PFSK-1 (cell line): ENCODE results near the gene MCL1.

ENCODE experiments used
- FOXP2 ChIP-seq: optimal IDR thresholded peaks from 2 replicates; pipeline ENCODE3; 2011; ENCODE audit warnings: borderline replicate concordance, control low read depth, inconsistent platforms; ENCODE audit not compliant: insufficient read depth; ENCODE audit errors: extremely low read length, extremely low read depth
- POLR2AphosphoS5 ChIP-seq: IDR thresholded peaks from 2 replicates; pipeline ENCODE4 v1.6.1; 2012; ENCODE audit warnings: low read depth, mild to moderate bottlenecking, control low read depth, low read length, moderate library complexity
- SIN3A ChIP-seq: IDR thresholded peaks from 2 replicates; pipeline ENCODE4 v1.6.1; 2012; ENCODE audit warnings: mild to moderate bottlenecking, low read length, moderate library complexity, borderline replicate concordance; ENCODE audit not compliant: insufficient read depth
- TAF1 ChIP-seq: IDR thresholded peaks from 2 replicates; pipeline ENCODE4 v1.6.1; 2012; ENCODE audit warnings: low read length, control low read depth, borderline replicate concordance; ENCODE audit not compliant: insufficient read depth
- TF ChIP-seq, protein P1 (sequence below), 2 experiments: IDR thresholded peaks; 2 replicates each; pipeline versions ENCODE4 v1.6.1 to v1.8.0; 2011 to 2012; ENCODE audit warnings: low read depth in 2 of 2, low read length in 2 of 2, control low read depth in 1 of 2, inconsistent platforms in 1 of 2, mild to moderate bottlenecking in 1 of 2, moderate library complexity in 1 of 2; ENCODE audit not compliant: insufficient read depth in 1 of 2

Gene MCL1

DNA sequence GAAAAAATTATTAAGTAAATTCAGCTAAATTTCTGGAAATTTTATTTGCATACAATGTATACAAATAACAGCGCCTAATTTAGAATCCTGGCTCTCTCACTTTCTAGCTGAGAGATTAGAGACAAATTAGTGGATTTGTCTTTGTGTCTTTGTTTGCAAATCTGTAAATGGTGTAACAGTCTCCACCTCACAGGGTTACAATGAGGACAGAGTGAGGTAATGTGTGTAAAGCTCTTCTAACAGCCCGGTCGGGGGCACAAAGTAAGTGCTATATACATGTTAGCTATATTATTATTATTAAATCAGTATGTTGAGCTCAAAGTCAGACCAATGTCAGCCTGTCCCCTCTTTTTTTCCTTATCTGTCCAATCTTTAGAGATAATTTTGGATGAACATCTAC is 35.2 kb downstream of the MCL1 start:
- no peak for TF ChIP-seq TAF1
- TF ChIP-seq, protein P1, sequence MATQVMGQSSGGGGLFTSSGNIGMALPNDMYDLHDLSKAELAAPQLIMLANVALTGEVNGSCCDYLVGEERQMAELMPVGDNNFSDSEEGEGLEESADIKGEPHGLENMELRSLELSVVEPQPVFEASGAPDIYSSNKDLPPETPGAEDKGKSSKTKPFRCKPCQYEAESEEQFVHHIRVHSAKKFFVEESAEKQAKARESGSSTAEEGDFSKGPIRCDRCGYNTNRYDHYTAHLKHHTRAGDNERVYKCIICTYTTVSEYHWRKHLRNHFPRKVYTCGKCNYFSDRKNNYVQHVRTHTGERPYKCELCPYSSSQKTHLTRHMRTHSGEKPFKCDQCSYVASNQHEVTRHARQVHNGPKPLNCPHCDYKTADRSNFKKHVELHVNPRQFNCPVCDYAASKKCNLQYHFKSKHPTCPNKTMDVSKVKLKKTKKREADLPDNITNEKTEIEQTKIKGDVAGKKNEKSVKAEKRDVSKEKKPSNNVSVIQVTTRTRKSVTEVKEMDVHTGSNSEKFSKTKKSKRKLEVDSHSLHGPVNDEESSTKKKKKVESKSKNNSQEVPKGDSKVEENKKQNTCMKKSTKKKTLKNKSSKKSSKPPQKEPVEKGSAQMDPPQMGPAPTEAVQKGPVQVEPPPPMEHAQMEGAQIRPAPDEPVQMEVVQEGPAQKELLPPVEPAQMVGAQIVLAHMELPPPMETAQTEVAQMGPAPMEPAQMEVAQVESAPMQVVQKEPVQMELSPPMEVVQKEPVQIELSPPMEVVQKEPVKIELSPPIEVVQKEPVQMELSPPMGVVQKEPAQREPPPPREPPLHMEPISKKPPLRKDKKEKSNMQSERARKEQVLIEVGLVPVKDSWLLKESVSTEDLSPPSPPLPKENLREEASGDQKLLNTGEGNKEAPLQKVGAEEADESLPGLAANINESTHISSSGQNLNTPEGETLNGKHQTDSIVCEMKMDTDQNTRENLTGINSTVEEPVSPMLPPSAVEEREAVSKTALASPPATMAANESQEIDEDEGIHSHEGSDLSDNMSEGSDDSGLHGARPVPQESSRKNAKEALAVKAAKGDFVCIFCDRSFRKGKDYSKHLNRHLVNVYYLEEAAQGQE (IDR thresholded peaks at IDR 0.05; ENCODE audit: insufficient read depth in 1 of 2, low read depth in 2 of 2, low read length in 2 of 2): no peak
- no peak for TF ChIP-seq POLR2AphosphoS5
- no peak for TF ChIP-seq SIN3A
- no peak for TF ChIP-seq FOXP2

DNA sequence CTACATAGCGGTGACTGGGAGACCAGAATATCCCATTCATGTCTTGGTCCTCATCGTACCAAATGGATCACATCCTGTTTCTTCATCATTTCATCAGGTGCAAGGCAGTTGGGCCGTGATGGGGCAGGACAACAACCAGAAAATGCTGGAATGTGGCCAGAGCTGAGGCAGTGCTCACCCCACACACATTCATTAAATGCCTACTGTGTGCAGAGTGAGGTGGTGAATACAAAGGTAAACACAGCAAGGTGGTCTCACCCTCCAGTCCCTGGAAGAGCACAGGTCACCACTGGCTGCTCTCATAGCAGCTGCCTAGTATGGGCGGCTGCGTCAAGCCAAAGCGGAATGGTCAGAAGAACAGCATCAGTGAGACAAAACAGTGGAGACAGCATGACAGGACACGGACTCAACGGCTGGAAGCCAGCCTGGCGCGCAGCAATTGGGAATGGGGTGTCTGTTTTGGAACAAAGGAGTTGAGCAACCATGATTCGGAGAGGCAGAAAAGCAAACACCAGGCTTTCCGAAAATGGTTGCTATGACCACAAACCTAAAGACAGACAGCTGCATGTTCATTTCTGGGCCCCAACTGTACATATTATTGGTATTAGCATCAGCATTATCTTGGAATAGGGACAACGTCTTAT is 35.8 kb downstream of the MCL1 start:
- TF ChIP-seq SIN3A: no peak
- TF ChIP-seq FOXP2: no peak
- no peak for TF ChIP-seq TAF1
- TF ChIP-seq, protein P1 (IDR thresholded peaks at IDR 0.05; ENCODE audit: insufficient read depth in 1 of 2, low read depth in 2 of 2, low read length in 2 of 2): no peak
- no peak for TF ChIP-seq POLR2AphosphoS5

DNA sequence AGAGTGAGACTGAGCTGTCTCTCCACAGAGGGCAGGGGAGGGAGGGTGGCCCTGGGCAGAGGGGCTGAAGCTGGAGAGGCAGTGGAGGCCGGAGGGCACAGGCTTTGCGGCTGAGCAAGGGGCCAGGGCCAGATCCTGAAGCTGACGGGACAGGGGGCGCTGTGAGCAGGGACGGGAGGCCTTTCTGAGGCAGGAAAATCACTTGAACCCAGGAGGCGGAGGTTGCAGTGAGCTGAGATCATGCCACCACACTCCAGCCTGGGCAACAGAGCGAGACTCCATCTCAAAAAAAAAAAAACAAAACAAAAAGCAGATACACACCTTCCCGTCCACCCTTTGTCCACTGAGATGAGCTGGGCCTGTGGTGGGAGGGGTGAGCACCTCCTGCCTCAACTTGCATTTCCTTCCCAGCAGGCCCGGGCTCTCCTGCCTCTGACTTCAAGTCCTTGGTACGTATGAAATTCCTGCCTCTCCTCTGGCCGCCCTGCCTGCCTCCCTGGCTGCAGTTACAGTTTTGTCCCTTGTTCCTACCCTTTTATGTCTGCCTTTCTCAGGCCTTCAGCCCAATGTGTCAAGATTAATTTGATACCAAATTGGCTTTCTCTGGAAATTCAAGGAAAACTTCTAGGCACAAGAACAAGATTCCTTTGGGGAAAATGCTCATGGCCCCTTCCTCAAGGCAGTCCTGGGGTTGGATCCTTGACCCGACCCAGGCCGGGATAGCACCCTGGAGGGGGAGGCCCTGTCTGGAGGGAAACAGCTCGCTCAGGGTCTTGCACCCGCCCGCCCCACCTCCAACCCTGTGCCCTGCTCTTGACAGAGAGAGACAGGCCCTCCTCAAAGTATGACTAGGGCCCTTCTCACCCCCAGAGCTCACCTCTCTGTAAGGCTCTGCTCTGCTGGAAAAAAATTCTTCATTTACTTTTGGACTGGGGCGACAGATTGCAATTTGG is 41.4 kb downstream of the MCL1 start:
- TF ChIP-seq TAF1: no peak
- TF ChIP-seq FOXP2: no peak
- TF ChIP-seq POLR2AphosphoS5: no peak
- no peak for TF ChIP-seq SIN3A
- TF ChIP-seq, protein P1 (IDR thresholded peaks at IDR 0.05; ENCODE audit: insufficient read depth in 1 of 2, low read depth in 2 of 2, low read length in 2 of 2): no peak

DNA sequence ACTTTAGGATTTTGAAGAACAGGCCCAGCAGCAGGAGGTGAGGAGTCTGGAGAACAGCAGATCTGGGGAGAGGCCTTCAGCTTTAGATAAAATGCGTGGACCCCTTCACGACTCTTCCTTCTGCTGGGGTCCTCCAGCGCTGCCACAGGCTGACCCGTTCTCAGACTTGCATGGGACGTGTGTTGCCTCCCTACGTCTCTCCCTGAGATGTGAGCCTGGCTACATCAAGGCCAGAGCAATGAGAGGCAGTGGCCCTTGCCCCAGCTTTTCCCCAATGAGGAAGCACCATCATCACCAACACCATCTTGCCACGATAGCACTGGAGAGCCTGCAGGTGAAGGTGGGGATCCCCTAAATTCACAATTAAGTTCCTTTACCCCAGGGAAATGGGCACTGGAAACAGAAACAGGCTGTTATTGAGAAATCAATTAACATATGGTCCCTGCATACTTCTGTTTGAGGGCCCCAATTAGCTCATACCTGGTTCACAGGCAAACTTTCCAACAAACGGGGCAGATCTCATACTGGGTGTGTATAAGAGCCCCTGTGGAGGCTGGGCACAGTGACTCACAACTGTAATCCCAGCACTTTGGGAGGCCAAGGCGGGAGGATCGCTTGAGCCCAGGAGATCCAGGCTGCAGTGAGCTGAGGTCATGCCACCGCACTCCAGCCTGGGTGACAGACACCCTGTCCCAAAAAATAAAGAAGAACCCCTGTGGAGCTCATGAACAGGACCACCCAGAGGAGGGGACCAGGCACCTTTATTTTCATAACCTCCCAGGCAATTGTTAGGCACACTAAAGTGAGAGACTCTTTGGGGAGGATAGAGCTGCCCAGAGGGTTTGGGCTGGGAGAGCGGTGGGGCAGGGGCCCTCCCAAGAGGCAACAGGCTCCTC is 42.3 kb downstream of the MCL1 start:
- TF ChIP-seq, protein P1 (IDR thresholded peaks at IDR 0.05; ENCODE audit: insufficient read depth in 1 of 2, low read depth in 2 of 2, low read length in 2 of 2): no peak
- TF ChIP-seq FOXP2 (no peak), POLR2AphosphoS5 (no peak), SIN3A (no peak), TAF1 (no peak)
